HG03460 (cell line): Measurements from ENCODE around the gene LSR.

Experiments
- ATAC-seq: cut with Tn5 transposase; IDR thresholded peaks from one replicate; pipeline ENCODE4 v1.9.1; 2021; ENCODE audit not compliant: unreplicated experiment

LSR gene

DNA sequence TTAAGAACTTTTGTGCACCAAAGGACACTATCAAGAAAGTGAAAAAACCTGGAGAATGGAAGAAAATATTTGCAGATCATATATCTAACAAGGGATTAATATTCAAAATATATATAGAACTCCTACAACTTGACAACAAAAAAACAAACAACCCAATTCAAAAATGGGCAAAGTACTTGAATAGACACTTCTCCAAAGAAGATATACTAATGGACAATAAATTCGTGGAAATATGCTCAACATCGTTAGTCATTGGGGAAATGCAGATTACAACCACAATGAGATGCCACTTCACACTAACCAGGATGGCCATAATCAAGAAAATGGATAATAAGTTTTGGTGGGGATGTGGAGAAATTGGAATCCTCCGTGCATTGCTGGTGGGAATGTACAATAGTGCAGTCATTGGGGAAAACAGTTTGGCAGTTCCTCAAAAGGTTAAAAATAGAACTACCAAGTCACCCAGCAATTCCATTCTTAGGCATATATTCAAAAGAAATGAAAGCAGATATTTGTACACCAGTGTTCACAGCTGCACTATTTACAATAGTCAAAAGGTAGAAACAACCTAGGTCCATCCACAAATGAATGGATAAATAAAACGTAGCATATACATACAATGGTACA is 2.2 kb upstream of the LSR start:
- no peak for ATAC-seq

GRCh38 chr19:35247526-35248309 is 1.1 kb upstream of the LSR start:
- ATAC-seq = peak; percentile 36

GRCh38 chr19:35249146-35249847 is 495 bp downstream of the LSR start:
- ATAC-seq = no peak

- no peak for ATAC-seq
Observed at GRCh38 chr19:35249848-35250711, 1.3 kb downstream of the LSR start.

GRCh38 chr19:35251456-35251855 is 2.7 kb downstream of the LSR start:
- no peak for ATAC-seq

- ATAC-seq = no peak
Observed at GRCh38 chr19:35253316-35254286, 4.8 kb downstream of the LSR start.

- no peak for ATAC-seq
Observed at GRCh38 chr19:35254341-35255297, 5.8 kb downstream of the LSR start.

- ATAC-seq = no peak
Observed at GRCh38 chr19:35256566-35256965, 7.8 kb downstream of the LSR start.

- no peak for ATAC-seq
Observed at GRCh38 chr19:35257113-35257461, 8.3 kb downstream of the LSR start.

DNA sequence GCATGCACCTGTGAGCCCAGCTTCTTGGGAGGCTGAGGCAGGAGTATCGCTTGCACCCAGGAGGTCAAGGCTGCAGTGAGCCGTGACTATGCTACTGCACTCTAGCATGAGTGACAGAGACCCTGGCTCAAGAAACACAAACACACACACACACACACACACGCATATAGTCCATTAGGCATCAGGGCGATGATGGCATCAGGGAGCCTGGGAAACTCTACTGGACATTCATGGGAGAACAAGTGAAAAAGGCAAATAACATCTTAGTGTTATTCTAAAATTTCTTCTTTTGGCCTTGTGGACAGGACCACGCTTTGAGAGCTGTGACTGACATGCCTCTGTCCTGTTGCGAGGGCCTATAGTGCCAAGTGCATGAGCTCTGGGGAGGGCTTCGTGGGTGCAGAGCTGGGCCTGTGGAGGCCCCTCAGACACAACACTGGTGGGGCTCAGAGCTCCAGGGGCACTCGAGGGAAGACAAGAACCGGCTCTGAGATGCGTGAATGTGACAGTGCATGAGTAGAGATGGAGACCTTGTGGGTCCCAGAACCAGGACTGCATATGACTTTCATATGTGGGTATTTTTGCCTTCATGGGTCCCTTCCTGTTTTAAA is 12.0 kb downstream of the LSR start:
- no peak for ATAC-seq

GRCh38 chr19:35261356-35262100 is 12.7 kb downstream of the LSR start:
- ATAC-seq = no peak

DNA sequence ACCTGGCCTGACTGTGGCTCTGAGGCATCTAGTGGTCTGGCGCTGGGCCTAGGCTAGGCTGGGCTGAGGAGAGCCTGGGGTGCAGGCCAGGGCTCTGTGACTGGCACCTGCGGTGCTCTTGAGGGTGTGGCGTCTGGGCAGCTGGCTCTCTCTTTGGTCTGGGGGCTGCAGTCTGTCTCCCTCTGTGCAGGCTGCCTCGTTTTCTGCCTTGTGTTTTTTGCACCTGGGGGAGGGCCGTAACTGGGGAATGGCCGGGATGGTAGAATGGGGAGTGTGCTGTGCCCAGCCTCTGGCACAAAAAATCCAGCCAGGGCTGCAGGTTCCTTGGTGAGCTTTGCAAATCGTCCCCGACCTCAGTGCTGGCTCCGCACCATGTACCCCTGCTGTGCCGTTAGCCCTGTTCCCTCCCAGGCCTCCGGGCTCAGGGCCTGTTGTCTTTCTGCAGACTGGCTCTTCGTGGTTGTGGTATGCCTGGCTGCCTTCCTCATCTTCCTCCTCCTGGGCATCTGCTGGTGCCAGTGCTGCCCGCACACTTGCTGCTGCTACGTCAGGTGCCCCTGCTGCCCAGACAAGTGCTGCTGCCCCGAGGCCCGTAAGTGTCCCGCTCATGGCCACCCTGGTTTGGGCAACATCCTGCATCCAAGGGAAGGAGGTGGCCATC is 13.4 kb downstream of the LSR start:
- no peak for ATAC-seq

- no peak for ATAC-seq
Observed at GRCh38 chr19:35264268-35265125, 15.7 kb downstream of the LSR start.

DNA sequence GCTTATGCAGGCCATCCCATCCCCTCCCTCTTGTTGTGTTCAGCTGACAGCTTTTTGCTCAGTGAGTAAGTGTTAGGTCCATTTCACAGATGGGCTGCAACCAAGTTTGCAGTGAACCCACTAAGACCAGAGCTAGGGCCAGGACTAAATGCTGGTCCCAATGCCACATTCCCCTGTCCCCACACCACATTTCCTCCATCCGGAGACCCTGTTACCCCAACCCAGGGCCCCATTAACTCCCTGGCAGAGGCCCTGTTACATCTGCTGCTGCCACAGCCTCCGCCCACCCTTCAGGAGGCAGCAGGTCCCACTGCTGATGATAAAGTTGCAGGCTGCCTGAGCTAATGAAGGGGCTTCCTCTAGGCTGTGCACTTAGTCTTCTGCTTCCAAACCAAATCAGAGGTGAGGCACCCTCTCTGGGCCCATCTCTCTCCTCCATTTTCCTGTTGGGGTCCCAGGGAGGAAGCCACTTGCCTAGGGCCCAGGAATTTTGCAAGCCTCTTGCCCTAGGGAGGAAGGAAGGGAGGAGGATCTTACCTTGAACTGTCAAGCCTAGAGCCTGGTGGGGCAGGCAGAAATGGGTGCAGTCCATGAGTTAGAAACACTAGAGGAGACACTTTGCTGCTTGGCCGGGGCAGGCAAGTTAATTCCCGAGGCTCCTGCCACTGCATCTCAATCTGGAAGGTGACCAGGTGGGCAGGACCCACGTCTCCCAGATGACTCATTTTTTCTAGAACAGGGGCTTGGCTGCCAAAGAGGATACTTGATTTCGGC is 16.5 kb downstream of the LSR start:
- no peak for ATAC-seq

GRCh38 chr19:35265900-35266519 is 17.2 kb downstream of the LSR start:
- ATAC-seq = no peak
